Stimulated activated CD4-positive, alpha-beta T cell treated with anti-CD3 and anti-CD28 coated beads, Interleukin-1b, Interleukin-23, amount 100 ng/mL, for 48 hours (primary cell): ENCODE results near the gene HES3.

Source experiments
- DNase-seq: peaks from one replicate; pipeline ENCODE4 v3.0.0-alpha.2; 2020

Gene HES3

GRCh38 chr1:6263716-6264115 lies 19.7 kb downstream of the HES3 start:
- DNase-seq = no peak

GRCh38 chr1:6265151-6265550 lies 21.2 kb downstream of the HES3 start:
- DNase-seq = no peak

- DNase-seq = no peak
Observed at GRCh38 chr1:6266641-6267040, 22.7 kb downstream of the HES3 start.

GRCh38 chr1:6267686-6268322 lies 23.8 kb downstream of the HES3 start:
- no peak for DNase-seq

- no peak for DNase-seq
Observed at GRCh38 chr1:6268415-6268814, 24.4 kb downstream of the HES3 start.

- DNase-seq = no peak
Observed at GRCh38 chr1:6269296-6269695, 25.3 kb downstream of the HES3 start.

GRCh38 chr1:6269720-6270400 lies 25.9 kb downstream of the HES3 start:
- DNase-seq = no peak

GRCh38 chr1:6270401-6270800 lies 26.4 kb downstream of the HES3 start:
- DNase-seq = no peak

- DNase-seq = no peak
Observed at GRCh38 chr1:6271006-6271405, 27.0 kb downstream of the HES3 start.

- no peak for DNase-seq
Observed at GRCh38 chr1:6271554-6271953, 27.6 kb downstream of the HES3 start.

- no peak for DNase-seq
Observed at GRCh38 chr1:6272452-6272851, 28.5 kb downstream of the HES3 start.

GRCh38 chr1:6272868-6273267 lies 28.9 kb downstream of the HES3 start:
- no peak for DNase-seq

GRCh38 chr1:6273380-6273891 lies 29.5 kb downstream of the HES3 start:
- no peak for DNase-seq

- DNase-seq = no peak
Observed at GRCh38 chr1:6274102-6274501, 30.1 kb downstream of the HES3 start.

- no peak for DNase-seq
Observed at GRCh38 chr1:6274622-6275139, 30.7 kb downstream of the HES3 start.

- no peak for DNase-seq
Observed at GRCh38 chr1:6275826-6276782, 32.1 kb downstream of the HES3 start.

GRCh38 chr1:6276811-6277555 lies 33.0 kb downstream of the HES3 start:
- no peak for DNase-seq

GRCh38 chr1:6278263-6278662 lies 34.3 kb downstream of the HES3 start:
- no peak for DNase-seq

- DNase-seq = no peak
Observed at GRCh38 chr1:6279066-6279465, 35.1 kb downstream of the HES3 start.

- DNase-seq = no peak
Observed at GRCh38 chr1:6279613-6280383, 35.8 kb downstream of the HES3 start.

GRCh38 chr1:6280761-6281451 lies 36.9 kb downstream of the HES3 start:
- no peak for DNase-seq
